Fibroblast of skin of left quadriceps (primary cell): Measurements from ENCODE around the gene ANKRD44.

ENCODE experiments used
- DNase-seq, 2 experiments: peaks; one replicate each; pipeline ENCODE4 v3.0.0-alpha.2; 2013; ENCODE audit warnings: low read depth in 2 of 2

ANKRD44 gene

DNA sequence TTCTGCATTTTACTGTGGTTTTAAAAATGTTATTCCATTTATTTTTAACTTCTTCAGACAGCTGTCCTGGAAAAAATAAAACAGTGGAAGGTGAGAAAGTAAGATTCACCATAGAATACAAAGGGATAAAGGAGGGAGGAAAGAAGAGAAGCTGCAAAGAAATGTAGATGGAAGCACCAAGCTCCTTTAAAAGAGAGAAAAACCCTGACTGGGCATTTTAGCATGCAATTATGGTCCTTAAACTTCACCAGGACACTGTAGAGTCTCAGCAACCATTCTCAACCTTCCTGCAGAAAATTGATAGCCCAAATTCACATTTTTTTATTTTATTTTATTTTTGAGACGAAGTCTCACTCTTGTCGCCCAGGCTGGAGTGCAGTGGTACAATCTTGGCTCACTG, 11.6 kb upstream of the ANKRD44 start:
- no peak for DNase-seq

DNA sequence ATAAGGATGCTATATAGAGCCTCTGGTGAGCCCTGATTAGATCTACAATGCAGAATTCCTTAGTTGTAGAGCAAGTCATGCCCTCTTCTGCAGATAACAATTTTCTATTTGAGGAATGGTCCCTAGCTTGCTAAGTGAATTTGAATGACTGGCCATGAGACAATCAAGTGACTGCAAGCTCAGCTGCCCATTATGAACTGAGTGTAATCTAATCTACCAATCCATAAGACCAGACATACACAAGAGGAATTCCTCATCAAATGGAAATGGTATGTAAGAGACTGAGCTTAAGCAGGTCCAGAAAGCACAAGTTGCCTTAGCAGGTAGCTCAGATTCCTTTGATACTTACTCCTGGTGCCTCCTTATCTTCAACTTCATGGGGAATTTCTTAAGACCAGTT, 4.8 kb upstream of the ANKRD44 start:
- DNase-seq, result no peak

DNA sequence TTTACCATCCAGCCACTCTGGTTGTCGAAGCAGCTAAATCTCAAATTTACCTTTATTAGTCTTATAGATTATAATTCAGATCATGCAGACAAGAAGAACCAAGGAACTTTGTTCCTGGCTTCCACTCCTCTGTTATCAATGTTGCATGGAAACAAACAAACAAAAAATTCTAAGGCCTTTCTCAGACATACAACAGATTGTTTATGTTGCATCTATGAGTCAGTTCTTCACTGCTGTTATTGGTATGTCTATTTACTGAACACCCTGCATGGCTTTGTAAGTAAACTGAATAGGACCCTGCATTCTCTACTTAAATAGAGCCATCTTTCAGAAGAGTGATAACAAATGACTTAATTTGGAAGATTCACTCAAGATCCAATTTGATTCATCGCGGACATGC, 1.6 kb upstream of the ANKRD44 start:
- DNase-seq, result no peak

DNA sequence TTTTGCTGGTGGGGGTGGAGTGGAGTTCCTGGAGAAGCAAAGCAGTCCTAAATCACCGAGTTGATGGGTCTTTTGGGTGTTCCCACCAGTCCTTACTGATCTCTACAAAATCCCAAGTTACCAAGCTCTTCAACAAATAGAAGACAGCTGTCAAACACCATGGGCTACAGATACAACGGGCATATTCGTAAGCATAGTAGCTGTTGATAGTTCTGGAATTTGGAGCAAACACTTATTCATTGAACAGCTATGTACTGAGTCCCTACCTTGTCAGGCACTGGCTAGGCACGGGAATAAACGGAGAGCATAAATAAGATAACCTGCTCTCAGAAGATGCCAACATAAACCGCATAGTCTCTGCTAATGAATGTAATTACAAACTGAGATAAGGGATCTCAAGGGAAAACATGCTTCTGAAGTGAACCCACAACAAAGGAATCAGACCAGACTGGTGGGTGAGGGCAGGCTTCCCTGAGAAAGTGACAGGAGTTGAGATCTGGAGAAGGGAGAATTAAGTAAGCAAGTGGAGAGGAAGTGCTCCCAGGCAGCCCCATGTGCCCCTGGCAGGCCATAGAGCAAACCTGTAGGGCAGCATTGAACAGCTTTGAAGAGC, 947 bp upstream of the ANKRD44 start:
- DNase-seq, result no peak

DNA sequence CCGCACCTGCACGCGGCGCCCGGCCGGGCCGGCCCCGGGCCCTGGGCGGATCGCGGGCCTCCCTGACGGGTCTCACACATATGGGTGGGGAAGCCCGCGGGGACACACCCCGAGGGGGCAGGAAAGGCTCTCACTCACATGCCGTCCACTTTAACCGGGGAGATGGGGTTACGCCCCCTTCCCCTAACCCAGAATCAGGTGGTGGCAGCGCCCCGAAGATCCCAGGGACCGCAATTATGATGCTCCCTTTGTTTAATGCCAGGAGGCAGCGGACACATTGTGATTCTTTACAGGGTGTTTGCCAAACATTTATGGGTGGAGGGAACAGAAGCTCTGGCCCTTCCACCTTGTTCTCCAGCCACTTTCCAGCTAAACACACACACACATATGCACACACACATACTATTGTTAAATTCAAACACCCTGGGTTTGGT, 424 bp upstream of the ANKRD44 start:
- DNase-seq, result no peak

DNA sequence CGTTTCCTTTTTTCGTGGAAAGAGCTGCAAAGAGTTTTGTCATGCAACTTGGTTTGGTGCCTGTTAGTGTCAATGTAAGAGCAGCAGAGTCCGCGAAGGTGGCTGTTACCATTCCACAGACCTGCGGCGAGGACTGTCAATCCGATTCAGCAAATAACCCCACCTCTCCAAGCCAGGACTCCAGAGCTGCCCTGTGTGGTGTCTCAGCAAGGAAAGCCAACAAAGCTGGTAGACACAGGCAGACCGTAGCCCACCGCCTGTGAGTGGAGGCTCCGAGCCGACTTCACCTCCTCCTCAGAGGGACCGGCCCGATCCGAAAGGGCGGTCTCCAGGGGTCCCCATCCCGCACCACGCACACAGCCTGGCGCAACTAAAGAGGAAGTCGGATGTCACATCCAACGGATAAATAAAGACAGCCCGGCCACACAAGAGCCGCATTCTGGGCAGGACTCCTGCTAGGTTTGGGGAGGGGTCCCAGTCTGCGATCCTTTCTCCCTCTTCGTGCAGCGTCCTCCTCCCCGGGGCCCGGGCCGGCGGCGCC, 819 bp downstream of the ANKRD44 start:
- DNase-seq, result no peak

DNA sequence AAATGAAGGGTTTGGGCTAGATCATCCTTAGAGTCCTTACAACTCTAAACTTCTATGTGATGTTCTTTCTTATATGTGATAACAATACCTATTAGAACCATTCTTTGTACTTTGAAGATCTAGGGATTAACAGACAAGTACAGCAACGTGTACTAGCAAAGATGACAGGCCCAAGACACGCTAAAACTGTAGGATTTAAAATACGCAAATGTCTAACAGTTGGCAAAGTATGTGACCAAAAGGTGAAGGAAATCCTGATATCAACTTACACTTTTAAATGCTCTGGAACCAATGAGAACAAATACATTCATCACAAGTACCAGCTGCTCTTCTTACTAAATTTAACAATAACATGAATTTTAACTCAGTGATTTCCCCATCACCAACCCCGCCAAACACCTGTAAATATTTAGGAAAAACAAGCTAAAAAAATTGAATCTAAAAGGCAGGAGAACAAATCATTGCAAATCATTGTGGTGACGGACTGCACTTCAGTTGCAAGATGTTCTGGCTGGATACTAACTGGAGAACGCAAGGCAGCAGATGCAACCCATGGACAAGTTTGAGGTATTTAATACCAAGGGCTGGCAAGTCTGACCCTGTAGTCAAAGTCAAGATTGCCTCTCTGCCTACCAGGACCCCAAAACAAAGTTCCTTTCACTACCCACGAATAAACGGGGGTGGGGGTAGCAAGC, 1.4 kb downstream of the ANKRD44 start:
- DNase-seq, result no peak

DNA sequence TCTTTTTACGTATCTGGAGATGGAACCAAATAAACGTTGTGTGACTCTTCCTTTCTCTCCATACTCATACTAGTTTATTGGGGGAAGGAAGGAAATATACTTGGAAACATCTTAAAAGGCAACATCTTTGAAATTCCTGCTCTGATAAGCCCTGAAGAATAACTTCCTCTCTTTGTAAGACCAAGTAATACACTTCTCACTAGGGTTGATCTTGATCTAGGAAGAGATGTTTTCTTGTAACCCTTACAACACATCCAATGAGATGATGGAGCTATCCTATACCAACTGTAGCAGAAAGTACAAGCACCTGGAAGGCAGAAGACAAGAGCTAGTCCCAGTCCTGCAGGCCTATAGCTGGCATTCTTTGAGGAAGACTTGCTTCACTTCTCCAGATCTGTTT, 2.0 kb downstream of the ANKRD44 start:
- DNase-seq, result no peak

DNA sequence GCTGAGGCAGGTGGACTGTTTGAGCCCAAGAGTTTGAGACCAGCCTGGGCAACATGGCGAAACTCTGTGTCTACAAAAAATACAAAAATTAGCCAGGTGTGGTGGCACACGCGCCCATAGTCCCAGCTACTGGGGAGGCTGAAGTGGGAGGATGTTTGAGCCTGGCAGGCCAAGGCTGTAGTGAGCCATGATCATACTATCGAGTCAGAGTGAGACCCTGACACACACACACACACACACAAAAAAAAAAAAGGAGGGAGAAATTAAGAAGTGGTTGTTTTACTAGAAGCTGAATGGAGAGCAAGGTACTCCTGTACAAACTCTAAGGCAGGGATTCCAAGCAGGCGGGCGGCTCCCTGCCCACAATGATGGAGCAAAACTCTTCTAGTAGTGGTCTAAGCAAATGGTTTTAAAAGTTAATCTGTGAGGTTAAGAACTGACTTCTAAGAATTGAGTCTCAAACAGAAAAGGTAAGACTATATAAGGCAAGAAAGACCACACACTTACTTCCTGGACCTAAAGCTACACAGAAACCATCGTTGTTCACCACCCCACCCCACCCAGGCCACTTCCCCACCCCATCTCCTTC, 2.6 kb downstream of the ANKRD44 start:
- DNase-seq, result no peak

DNA sequence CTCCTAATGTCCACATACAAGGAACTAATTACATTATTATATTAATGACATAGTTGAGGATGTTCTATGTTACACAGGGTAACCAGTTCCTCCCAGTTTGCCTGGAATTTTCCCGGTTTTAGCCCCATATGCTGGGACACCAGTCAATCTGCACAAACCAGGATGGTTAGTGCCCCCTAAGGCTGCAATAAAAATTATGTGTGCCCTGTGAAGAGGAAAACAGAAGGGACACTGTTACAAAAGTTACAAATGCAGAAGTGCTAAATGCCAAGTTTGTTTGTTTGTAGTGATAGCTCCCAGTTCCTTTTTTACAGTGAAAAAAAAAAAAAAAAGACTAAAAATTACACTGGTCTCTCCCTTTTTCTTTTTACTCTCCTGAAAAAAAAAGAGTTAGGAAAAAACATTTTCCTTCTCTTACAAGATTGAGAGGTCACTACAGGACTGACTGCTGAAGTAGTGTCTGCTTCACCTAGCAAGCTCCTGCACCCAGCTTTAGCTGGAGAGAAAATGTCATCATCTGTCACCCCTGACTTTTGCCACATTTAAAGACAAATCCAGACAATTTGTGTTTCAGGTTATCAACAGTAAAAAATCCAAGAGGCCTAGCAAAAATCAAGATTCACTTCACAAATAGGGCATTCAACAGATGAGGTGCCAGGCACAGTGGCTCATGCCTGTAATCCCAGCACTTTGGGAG, 3.2 kb downstream of the ANKRD44 start:
- DNase-seq, result no peak

DNA sequence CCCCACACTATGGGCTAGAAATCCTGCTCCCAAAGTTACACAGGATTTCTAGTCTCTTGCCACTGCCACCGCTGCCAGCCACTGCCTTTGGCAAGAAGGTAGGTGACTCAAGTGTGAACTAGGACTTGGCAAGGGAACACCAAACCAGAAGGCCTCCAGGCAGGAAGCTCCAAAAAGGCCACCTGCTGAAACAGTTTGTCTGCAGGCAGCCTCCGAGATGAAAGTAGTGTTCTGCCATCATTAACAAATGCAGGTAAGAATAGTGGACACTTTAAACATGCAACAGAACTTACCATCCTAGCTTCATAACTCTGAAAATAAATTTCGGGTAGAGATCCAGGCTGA, 3.9 kb downstream of the ANKRD44 start:
- no peak for DNase-seq

DNA sequence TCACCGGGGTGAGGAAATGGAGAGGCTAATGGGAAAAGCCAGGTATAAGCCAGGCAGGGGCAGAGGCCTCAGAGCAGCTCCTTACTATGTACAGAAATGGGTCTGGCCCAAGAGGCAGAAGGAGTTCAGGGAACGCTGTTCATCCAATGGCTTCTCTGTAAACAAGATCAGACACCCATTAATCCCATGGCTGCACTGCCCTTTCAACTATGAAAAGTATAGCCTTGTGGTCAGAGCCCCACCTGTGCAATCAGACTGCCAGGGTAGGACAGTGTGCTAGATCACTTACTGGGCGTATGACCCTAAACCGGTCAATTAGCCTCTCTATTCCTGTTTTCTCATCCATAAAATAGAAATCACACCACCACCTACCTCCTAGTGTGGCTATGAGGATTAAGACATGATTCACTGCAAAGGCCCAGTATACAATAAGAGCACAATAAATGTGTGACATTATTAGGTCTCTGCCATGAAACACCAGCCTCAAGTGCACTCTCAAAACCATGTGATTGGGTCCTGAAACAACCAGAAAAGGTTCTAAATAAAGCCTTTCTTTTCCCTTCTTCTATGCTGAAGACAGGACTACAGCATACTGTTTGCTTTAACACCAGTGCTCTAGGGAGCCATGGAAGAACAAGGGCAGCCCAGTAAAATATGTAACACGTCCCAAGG, 4.4 kb downstream of the ANKRD44 start:
- DNase-seq, result no peak

DNA sequence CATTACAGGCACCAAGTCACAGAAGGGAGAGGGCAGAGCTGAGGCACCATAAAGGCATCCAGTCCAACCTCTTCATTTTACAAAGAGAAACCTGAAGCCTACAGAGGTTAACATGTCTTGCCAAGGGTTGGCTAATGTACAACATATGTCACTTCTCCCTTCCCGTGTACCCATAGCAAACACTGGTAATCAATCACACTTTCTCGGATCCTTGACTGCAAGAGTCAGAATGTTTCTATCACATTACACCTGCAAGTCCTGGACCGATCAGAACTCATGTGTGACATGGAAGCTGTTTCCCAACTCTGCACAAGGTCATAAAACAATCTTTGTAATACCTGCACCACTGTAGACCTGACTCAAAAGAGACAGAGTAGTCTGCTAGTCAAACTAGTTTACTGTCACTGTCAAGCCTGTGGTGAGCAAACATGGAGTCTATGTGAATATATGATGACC, 6.0 kb downstream of the ANKRD44 start:
- DNase-seq, result no peak

DNA sequence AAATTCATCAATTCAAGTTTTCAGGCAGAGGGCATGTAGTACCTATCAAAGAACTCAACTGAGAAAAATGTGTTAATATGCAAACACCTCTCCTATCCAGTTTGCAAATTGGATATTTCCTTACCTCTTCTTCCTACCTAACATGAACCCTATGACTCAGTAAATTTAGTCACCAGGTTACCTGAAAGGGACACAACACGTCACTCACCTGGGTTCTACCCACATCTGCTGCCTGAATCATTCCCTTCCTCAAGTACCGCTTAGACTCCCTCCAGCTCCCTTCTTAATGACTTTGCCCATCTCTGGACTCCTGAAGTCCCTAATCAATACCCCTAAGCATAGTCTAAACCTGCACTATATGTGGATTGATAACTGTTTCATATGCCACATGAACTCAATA, 10.4 kb downstream of the ANKRD44 start:
- no peak for DNase-seq

DNA sequence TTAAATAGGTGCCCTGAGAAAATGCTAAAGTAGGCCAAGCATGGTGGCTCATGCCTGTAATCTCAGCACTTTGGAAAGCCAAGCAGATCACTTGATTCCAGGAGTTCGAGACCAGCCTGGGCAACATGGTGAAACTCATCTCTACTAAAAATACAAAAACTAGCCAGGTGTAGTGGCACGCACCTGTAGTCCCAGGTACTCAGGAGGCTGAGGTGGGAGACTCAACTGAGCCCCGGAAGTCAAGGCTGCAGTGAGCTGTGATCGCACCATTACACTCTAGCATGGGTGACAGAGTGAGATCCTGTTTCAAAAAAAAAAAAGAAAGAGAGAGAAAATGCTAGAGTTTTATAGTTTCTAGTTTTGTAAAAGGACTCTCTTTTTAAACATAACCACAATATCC, 12.0 kb downstream of the ANKRD44 start:
- no peak for DNase-seq

DNA sequence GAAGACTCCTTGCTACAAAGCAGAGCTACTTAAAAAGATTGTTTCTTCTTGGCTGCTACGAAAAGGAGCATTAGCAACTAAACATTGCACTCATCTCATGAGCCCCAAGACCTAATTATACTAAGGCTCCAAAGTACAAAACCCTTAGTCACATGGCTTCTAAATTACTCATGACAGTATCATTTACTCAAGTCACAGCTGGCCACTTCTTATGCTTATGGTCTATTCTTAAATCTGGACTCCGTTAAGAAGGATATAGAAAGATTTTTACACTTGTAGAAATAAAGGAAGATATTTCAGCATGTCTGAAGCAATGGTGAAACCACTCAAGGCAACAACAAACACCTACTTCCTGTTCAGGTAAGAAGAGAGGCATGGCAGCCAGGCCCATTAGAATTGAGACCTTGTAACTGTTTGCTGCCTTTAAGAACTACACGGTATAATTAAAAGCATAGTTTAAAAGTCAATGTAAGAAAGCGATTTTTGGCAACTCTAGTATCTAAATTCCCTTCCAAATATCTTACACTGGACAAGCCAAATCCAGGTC, 12.7 kb downstream of the ANKRD44 start:
- DNase-seq, result no peak

DNA sequence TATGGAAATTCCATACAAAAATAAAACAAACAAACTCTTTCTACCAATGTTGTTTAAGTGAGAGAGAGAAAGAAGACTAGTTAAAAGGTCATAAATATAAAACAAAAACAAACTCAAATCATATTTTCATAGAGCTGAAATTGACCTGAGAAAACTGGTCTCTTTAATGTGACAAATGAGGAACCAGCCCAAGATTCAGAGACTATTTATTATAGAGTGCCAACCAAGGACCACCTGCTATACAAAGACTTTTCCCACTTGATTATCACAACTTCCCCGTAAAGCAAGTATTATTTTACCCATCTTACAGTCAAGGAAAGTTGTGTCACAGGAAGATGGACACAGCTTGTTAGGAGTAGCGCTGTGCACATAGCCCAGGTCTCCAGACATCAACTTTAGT, 13.3 kb downstream of the ANKRD44 start:
- no peak for DNase-seq

DNA sequence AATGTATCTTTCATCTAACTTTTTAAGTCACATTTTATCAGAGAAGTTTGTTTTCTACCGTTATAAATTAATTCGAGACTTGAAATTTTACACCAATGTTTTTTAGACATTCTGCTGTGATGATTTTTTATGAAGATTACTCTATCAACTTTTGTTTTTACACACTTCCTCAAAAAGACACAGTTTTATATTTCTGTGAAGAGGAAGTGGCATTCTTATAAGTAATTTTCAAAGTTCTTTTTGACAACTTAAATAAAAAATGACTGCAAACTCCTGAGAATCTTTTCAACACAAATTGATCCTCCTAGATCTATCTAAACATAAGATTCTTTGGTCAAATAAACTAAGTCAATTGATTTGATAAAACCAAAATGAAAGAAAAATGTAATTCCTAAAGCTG, 13.7 kb downstream of the ANKRD44 start:
- DNase-seq, result no peak

DNA sequence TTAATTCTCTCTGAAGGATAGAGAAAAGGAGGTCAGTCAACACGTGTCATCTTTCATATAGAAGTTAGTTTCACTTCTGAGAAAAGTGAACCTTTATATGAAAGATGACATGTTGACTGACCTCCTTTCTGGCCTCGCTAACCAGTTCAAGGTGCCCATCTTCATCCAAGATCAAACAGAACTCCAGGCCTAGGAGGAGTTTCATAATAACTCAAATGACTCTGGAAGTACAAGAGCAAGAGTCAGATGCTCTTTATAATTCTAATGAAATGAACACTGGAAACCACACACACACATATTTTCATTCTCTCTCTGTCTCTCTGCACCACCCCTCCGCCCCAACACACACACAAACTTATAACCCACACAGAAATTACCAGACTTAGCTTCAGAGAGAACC, 16.3 kb downstream of the ANKRD44 start:
- no peak for DNase-seq

DNA sequence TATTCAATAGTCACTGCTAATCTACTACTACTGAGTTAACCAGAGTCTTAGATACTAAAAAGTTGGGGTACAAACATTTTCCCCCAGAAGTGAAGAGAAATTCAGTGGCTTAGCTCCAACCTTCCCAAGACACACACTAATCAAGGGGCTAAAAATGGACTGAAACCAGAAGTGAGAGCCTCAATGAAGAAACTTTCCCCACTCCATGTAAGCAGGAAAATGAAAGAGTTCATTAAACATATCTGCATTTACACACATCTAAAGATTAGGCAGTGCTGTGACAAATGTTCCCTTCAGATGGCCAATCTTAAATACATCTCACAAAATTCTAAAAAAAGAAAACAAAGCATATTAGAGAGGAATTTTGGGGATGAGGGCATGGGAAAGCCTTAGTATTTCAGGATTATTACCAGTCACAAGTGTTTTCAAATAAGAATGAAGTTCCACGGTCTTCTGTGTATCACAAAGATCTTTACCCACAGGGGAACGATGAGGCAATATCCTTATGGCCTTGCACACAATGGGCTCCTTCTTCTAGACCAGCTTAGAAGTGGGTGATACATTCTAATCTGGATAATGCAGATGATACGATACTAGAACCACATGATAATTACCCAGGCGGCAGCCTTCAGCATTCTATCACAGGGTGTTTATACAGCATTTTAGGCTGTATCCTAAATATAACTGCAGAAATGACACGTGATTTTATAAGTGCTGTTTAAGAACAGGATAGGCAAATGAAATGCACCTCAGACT, 17.1 kb downstream of the ANKRD44 start:
- DNase-seq, result no peak

DNA sequence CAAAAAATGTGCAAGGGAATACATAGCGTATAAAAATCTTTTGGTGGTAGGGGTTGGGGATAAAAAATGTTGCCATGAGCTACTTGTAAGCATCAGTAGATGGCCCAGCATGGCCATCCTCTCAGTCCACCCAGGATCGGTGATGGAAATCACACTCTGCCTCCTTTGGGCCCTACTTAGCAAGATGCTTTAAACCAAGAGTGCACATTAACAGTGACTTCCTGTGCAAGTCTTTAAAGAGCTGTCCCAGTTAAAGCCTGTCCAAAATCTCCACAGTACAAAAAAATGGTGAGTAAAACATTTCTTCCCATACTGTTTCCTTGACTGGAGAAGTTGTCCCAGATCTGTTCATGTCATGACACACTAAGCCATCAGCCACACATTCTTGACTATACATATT, 18.0 kb downstream of the ANKRD44 start:
- no peak for DNase-seq
